HEK293 (cell line): ENCODE results near the gene TMEM79.
A peak's percentile ranks its signal among the peaks of the same experiment; 100 is the strongest.

ENCODE experiments used
- CTCF ChIA-PET: fragments of 350-600 bp; formaldehyde crosslinking; extraction: SDS; loops from one replicate; lab custom pipeline; 2021; ENCODE audit warnings: antibody characterized with exemption; lab: Yijun Ruan, JAX
- POLR2A ChIA-PET: fragments of 300-600 bp; formaldehyde crosslinking; extraction: SDS; loops from one replicate; lab custom pipeline; 2020; ENCODE audit warnings: antibody characterized with exemption, inconsistent platforms; lab: Yijun Ruan, JAX
- H3K27ac ChIP-seq: fragments of 200-500 bp; sonication (Bioruptor generic); 2 replicates; pipeline ENCODE4 v1.5.1; 2014; ENCODE audit warnings: low read depth, low read length, control low read depth, inconsistent platforms; ENCODE audit errors: extremely low read depth
- H3K36me3 ChIP-seq, 2 experiments: fragments of 200-500 bp in 1 of 2; sonication (Bioruptor generic) in 1 of 2; 1 replicate in 1 of 2; 2 replicates in 1 of 2; pipeline ENCODE4 v1.5.1; 2014 to 2017; ENCODE audit warnings: inconsistent platforms in 2 of 2, low read length in 2 of 2; ENCODE audit not compliant: control insufficient read depth in 2 of 2, insufficient read depth in 1 of 2
- H3K4me1 ChIP-seq: fragments of 200-500 bp; sonication (Bioruptor generic); 2 replicates; pipeline ENCODE4 v1.5.1; 2014; ENCODE audit warnings: mild to moderate bottlenecking, low read length, inconsistent platforms; ENCODE audit not compliant: control insufficient read depth, insufficient read depth
- H3K4me3 ChIP-seq: 2 replicates; pipeline ENCODE4 v1.5.1; 2011; ENCODE audit warnings: low read depth, mild to moderate bottlenecking, control low read depth, low read length, moderate library complexity
- H3K9me3 ChIP-seq: fragments of 200-500 bp; sonication (Bioruptor generic); 2 replicates; pipeline ENCODE4 v1.5.1; 2014; ENCODE audit warnings: low read depth, low read length, inconsistent platforms; ENCODE audit not compliant: control insufficient read depth, insufficient read depth
- CTCF ChIP-seq: fragments of 450-650 bp; formaldehyde crosslinking; IDR thresholded peaks from 2 replicates; pipeline ENCODE4 v1.5.1; 2016; ENCODE audit warnings: missing biosample characterization, missing genetic modification characterization
- FEZF1 ChIP-seq: fragments of 450-650 bp; formaldehyde crosslinking; IDR thresholded peaks from 2 replicates; pipeline ENCODE4 v1.5.1; 2016; ENCODE audit warnings: missing biosample characterization, missing genetic modification characterization
- KLF1 ChIP-seq: fragments of 450-650 bp; formaldehyde crosslinking; IDR thresholded peaks from 2 replicates; pipeline ENCODE4 v1.5.1; 2016; ENCODE audit warnings: missing biosample characterization, missing genetic modification characterization
- MYNN ChIP-seq: fragments of 450-650 bp; formaldehyde crosslinking; IDR thresholded peaks from 2 replicates; pipeline ENCODE4 v1.5.1; 2016; ENCODE audit warnings: missing biosample characterization, missing genetic modification characterization, borderline replicate concordance
- REPIN1 ChIP-seq: fragments of 450-650 bp; formaldehyde crosslinking; IDR thresholded peaks from 2 replicates; pipeline ENCODE4 v1.5.1; 2017; ENCODE audit warnings: missing biosample characterization, missing genetic modification characterization, low read depth
- ZBTB21 ChIP-seq: fragments of 450-650 bp; formaldehyde crosslinking; IDR thresholded peaks from 2 replicates; pipeline ENCODE4 v1.5.1; 2017; ENCODE audit warnings: missing biosample characterization, missing genetic modification characterization
- ZNF24 ChIP-seq: fragments of 450-650 bp; formaldehyde crosslinking; IDR thresholded peaks from 2 replicates; pipeline ENCODE4 v1.5.1; 2016; ENCODE audit warnings: missing biosample characterization, missing genetic modification characterization
- ZNF248 ChIP-seq: fragments of 450-650 bp; formaldehyde crosslinking; IDR thresholded peaks from 2 replicates; pipeline ENCODE4 v1.5.1; 2017; ENCODE audit warnings: missing biosample characterization, missing genetic modification characterization
- ZNF266 ChIP-seq: fragments of 450-650 bp; formaldehyde crosslinking; IDR thresholded peaks from 2 replicates; pipeline ENCODE4 v1.5.1; 2016; ENCODE audit warnings: missing biosample characterization, missing genetic modification characterization, low read depth
- ZNF274 ChIP-seq, 2 experiments: fragments of 200-500 bp in 1 of 2; fragments of 450-650 bp in 1 of 2; sonication (Bioruptor generic) in 1 of 2; formaldehyde crosslinking in 1 of 2; IDR thresholded peaks; 2 replicates each; pipeline versions ENCODE4 v1.5.1 to v1.6.1; 2014 to 2016; ENCODE audit warnings: borderline replicate concordance in 1 of 2, inconsistent platforms in 1 of 2, low read length in 1 of 2, missing biosample characterization in 1 of 2, missing genetic modification characterization in 1 of 2
- ZNF354C ChIP-seq: fragments of 450-650 bp; formaldehyde crosslinking; IDR thresholded peaks from 2 replicates; pipeline ENCODE4 v1.5.1; 2016; ENCODE audit warnings: missing biosample characterization, missing genetic modification characterization, low read depth, borderline replicate concordance
- ZNF514 ChIP-seq: fragments of 450-650 bp; formaldehyde crosslinking; IDR thresholded peaks from 2 replicates; pipeline ENCODE4 v1.5.1; 2016; ENCODE audit warnings: missing biosample characterization, missing genetic modification characterization
- ZNF544 ChIP-seq: fragments of 450-650 bp; formaldehyde crosslinking; IDR thresholded peaks from 2 replicates; pipeline ENCODE4 v1.5.0; 2017; ENCODE audit warnings: missing biosample characterization, missing genetic modification characterization
- ZNF701 ChIP-seq: fragments of 450-650 bp; formaldehyde crosslinking; IDR thresholded peaks from 2 replicates; pipeline ENCODE4 v1.5.1; 2016; ENCODE audit warnings: missing biosample characterization, missing genetic modification characterization
- TF ChIP-seq, protein P1 (sequence below): fragments of 450-650 bp; formaldehyde crosslinking; IDR thresholded peaks from 2 replicates; pipeline ENCODE4 v1.5.1; 2016; ENCODE audit warnings: missing biosample characterization, missing genetic modification characterization, borderline replicate concordance
- TF ChIP-seq, protein P2 (sequence below): fragments of 450-650 bp; formaldehyde crosslinking; IDR thresholded peaks from 2 replicates; pipeline ENCODE4 v1.5.1; 2016; ENCODE audit warnings: missing biosample characterization, missing genetic modification characterization
- TF ChIP-seq, protein P3 (sequence below): fragments of 450-650 bp; formaldehyde crosslinking; IDR thresholded peaks from 2 replicates; pipeline ENCODE4 v1.5.1; 2016; ENCODE audit warnings: missing biosample characterization, missing genetic modification characterization
- TF ChIP-seq, protein P4 (sequence below): fragments of 450-650 bp; formaldehyde crosslinking; IDR thresholded peaks from 2 replicates; pipeline ENCODE4; 2016; ENCODE audit warnings: missing biosample characterization, missing genetic modification characterization
- TF ChIP-seq, protein P5 (sequence below): fragments of 450-650 bp; formaldehyde crosslinking; IDR thresholded peaks from 2 replicates; pipeline ENCODE4 v1.5.1; 2016; ENCODE audit warnings: missing biosample characterization, missing genetic modification characterization, low read depth

Gene TMEM79

DNA sequence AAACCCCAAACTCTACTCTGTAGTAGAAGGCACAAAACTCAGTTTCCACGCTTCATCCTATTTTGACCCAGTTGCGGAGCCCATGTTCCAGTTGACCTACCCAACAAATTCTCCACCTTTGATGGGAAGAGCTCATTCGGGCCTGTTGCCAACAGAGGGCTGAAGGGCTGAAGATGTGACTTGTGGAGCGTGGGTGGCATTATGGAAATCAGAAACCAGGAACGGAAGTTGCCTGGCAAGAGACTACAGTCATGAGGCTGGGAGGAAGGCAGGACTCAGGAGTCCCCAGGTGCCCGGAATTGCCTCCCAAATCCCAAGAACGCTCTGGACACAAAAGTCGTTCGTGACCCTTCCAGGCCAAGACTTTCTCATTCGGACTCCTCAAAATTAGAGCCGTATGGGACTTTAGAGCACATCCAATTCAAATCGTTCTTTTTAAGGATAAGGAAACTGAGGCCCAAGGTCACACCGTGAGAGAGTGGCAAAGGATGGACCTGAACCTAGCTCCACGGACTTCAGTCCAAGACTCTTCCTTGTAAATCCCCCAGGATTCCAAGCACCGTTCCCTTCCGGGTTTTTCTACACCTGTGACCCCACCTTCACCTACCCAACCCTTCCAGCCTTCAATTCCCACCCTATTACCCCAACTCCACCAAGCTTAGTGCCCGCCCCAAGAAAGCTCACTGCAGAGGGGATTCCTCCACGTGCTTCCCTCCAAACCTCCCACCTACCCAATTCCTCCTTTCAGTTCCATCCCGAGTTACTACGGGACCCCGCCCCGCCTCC, 2.2 kb upstream of the TMEM79 start (continued):
- TF ChIP-seq ZNF266 (tag by site-specific recombination) (no peak), KLF1 (tag by site-specific recombination) (peak; percentile 79), ZBTB21 (tag by site-specific recombination) (0 out of 2 replicates have a peak, but pooled peaks have one; percentile 9), ZNF354C (no peak), ZNF274 (IDR thresholded peaks at IDR 0.05; ENCODE audit: low read length) (no peak), ZNF274 (tag by site-specific recombination; IDR thresholded peaks at IDR 0.05; ENCODE audit: borderline replicate concordance) (0 out of 2 replicates have a peak, but pooled peaks have one; percentile 13), REPIN1 (tag by site-specific recombination) (peak; percentile 32; the same call in 1 of the 2 replicates)
- TF ChIP-seq, protein P1, sequence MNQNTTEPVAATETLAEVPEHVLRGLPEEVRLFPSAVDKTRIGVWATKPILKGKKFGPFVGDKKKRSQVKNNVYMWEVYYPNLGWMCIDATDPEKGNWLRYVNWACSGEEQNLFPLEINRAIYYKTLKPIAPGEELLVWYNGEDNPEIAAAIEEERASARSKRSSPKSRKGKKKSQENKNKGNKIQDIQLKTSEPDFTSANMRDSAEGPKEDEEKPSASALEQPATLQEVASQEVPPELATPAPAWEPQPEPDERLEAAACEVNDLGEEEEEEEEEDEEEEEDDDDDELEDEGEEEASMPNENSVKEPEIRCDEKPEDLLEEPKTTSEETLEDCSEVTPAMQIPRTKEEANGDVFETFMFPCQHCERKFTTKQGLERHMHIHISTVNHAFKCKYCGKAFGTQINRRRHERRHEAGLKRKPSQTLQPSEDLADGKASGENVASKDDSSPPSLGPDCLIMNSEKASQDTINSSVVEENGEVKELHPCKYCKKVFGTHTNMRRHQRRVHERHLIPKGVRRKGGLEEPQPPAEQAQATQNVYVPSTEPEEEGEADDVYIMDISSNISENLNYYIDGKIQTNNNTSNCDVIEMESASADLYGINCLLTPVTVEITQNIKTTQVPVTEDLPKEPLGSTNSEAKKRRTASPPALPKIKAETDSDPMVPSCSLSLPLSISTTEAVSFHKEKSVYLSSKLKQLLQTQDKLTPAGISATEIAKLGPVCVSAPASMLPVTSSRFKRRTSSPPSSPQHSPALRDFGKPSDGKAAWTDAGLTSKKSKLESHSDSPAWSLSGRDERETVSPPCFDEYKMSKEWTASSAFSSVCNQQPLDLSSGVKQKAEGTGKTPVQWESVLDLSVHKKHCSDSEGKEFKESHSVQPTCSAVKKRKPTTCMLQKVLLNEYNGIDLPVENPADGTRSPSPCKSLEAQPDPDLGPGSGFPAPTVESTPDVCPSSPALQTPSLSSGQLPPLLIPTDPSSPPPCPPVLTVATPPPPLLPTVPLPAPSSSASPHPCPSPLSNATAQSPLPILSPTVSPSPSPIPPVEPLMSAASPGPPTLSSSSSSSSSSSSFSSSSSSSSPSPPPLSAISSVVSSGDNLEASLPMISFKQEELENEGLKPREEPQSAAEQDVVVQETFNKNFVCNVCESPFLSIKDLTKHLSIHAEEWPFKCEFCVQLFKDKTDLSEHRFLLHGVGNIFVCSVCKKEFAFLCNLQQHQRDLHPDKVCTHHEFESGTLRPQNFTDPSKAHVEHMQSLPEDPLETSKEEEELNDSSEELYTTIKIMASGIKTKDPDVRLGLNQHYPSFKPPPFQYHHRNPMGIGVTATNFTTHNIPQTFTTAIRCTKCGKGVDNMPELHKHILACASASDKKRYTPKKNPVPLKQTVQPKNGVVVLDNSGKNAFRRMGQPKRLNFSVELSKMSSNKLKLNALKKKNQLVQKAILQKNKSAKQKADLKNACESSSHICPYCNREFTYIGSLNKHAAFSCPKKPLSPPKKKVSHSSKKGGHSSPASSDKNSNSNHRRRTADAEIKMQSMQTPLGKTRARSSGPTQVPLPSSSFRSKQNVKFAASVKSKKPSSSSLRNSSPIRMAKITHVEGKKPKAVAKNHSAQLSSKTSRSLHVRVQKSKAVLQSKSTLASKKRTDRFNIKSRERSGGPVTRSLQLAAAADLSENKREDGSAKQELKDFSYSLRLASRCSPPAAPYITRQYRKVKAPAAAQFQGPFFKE: no peak
- TF ChIP-seq, protein P2, sequence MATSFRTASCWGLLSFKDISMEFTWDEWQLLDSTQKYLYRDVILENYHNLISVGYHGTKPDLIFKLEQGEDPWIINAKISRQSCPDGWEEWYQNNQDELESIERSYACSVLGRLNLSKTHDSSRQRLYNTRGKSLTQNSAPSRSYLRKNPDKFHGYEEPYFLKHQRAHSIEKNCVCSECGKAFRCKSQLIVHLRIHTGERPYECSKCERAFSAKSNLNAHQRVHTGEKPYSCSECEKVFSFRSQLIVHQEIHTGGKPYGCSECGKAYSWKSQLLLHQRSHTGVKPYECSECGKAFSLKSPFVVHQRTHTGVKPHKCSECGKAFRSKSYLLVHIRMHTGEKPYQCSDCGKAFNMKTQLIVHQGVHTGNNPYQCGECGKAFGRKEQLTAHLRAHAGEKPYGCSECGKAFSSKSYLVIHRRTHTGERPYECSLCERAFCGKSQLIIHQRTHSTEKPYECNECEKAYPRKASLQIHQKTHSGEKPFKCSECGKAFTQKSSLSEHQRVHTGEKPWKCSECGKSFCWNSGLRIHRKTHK (tag by site-specific recombination): no peak
- TF ChIP-seq, all 188 proteins: peak for 24

DNA sequence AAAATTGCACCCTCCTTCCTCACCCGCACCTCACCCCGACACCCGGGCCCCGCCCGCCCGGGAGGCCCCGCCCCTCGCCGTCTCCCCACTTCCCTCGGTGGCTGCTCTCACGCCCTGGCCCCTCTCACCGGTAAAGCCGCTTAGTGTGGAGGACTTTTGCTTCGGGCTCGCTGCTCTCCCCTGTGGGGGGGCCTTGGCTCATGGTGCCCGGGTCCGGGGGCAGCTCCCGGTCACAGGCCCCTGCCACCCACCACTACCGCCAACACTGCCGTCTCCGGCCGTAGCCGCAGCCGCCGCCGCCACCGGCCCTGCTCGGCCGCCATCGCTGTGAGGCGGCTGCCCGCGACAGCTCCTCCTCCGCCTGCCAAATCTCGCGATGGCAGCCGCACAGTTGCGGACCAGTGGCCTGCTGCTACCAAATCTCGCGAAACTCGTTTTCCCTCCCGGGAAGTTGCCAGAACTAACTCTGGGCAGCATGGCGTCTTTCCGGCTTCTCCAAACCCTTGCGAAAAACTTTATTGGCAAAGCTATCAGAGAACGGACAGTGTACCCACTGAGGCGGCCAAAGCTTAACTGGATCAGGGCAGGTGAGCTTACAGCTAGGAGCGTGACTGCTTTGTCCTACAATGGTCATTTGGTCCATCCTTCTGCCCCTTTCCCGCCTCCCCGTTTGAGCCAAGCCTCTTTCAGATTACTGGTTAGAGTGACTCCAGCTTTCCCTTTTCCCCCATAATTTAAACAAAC, 1.5 kb upstream of the TMEM79 start, which contains the start of gene SMG5:
Gene SMG5, minus strand, starts transcription at position 347 of the 744 bp plus-strand sequence. Its CDS starts 145 bp downstream, at position 202.
- Histone ChIP-seq H3K4me3 (peak within 1 kb of the TSS; percentile 91), H3K36me3 (peaks cover 9 to 52% of the 10 kb centered on the region in 2 experiments; a peak in 2 of 3 replicates), H3K27ac (peak within 1 kb of the TSS; percentile 67), H3K4me1 (peaks cover 4% of the 10 kb centered on the region; the same call in 1 of the 2 replicates), H3K9me3 (no peaks in the 10 kb centered on the region)
- ChIA-PET POLR2A (interaction anchor here (0.5 to 2.3 kb wide), 22 partner anchors 9 to 218 kb away, joined by 3 to 19 read pairs (median 4); partner anchors contain the start of genes CCT3, GLMP, PMF1 and TSACC), CTCF (interaction anchor here (0.7 to 1.8 kb wide), 4 partner anchors 36 to 186 kb away, joined by 3 to 9 read pairs (median 4); no protein-coding TSS in a partner anchor)
- TF ChIP-seq, protein P3, sequence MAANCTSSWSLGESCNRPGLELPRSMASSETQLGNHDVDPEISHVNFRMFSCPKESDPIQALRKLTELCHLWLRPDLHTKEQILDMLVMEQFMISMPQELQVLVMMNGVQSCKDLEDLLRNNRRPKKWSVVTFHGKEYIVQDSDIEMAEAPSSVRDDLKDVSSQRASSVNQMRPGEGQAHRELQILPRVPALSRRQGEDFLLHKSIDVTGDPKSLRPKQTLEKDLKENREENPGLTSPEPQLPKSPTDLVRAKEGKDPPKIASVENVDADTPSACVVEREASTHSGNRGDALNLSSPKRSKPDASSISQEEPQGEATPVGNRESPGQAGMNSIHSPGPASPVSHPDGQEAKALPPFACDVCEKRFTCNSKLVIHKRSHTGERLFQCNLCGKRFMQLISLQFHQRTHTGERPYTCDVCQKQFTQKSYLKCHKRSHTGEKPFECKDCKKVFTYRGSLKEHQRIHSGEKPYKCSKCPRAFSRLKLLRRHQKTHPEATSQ (tag by site-specific recombination): 0 out of 2 replicates have a peak, but pooled peaks have one; percentile 19
- TF ChIP-seq ZNF354C: no peak
- no peak for TF ChIP-seq FEZF1 (tag by site-specific recombination)
- TF ChIP-seq ZNF544 (tag by site-specific recombination): no peak
- no peak for TF ChIP-seq ZNF514
- no peak for TF ChIP-seq KLF1 (tag by site-specific recombination)
- TF ChIP-seq, protein P4, sequence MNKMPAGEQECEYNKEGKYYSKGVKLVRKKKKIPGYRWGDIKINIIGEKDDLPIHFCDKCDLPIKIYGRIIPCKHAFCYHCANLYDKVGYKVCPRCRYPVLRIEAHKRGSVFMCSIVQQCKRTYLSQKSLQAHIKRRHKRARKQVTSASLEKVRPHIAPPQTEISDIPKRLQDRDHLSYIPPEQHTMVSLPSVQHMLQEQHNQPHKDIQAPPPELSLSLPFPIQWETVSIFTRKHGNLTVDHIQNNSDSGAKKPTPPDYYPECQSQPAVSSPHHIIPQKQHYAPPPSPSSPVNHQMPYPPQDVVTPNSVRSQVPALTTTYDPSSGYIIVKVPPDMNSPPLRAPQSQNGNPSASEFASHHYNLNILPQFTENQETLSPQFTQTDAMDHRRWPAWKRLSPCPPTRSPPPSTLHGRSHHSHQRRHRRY: no peak
- no peak for TF ChIP-seq ZNF248 (tag by site-specific recombination)
- peak; percentile 93 for TF ChIP-seq ZNF24 (tag by site-specific recombination)
- TF ChIP-seq MYNN (tag by site-specific recombination): no peak
- TF ChIP-seq CTCF (tag by site-specific recombination): no peak
- TF ChIP-seq, protein P5, sequence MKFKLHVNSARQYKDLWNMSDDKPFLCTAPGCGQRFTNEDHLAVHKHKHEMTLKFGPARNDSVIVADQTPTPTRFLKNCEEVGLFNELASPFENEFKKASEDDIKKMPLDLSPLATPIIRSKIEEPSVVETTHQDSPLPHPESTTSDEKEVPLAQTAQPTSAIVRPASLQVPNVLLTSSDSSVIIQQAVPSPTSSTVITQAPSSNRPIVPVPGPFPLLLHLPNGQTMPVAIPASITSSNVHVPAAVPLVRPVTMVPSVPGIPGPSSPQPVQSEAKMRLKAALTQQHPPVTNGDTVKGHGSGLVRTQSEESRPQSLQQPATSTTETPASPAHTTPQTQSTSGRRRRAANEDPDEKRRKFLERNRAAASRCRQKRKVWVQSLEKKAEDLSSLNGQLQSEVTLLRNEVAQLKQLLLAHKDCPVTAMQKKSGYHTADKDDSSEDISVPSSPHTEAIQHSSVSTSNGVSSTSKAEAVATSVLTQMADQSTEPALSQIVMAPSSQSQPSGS (tag by site-specific recombination): no peak
- TF ChIP-seq ZNF701 (tag by site-specific recombination): no peak
